DND-41 (cell line): ENCODE results near the gene GJB2.

Source experiments
- ATAC-seq: fragments of 200-7000 bp; cut with Tn5 transposase; 3 replicates; pipeline ENCODE4 v1.9.1; 2021; ENCODE audit warnings: low read depth; ENCODE audit not compliant: insufficient read depth
- DNase-seq: peaks from one replicate; pipeline ENCODE4 v3.0.0-alpha.2; 2020
- H2AFZ ChIP-seq: 2 replicates; pipeline ENCODE4 v1.6.0; 2012; ENCODE audit warnings: low read depth, low read length
- H3K27ac ChIP-seq: 2 replicates; pipeline ENCODE4 v1.5.1; 2012; ENCODE audit warnings: low read length, inconsistent platforms
- H3K27me3 ChIP-seq: fragments of 200-600 bp; sonication (generic); 2 replicates; pipeline ENCODE4 v1.6.0; 2012; ENCODE audit warnings: low read length, mild to moderate bottlenecking, inconsistent platforms; ENCODE audit not compliant: insufficient read depth, poor library complexity
- H3K36me3 ChIP-seq: 2 replicates; pipeline ENCODE4 v1.5.1; 2012; ENCODE audit warnings: low read length, inconsistent platforms; ENCODE audit not compliant: insufficient read depth
- H3K4me1 ChIP-seq: 2 replicates; pipeline ENCODE4 v1.5.1; 2012; ENCODE audit warnings: mild to moderate bottlenecking, low read length; ENCODE audit not compliant: insufficient read depth
- H3K4me2 ChIP-seq: 2 replicates; pipeline ENCODE4 v1.6.0; 2012; ENCODE audit warnings: mild to moderate bottlenecking, moderate library complexity, low read length, inconsistent platforms; ENCODE audit not compliant: insufficient read depth
- H3K4me3 ChIP-seq, 2 experiments: fragments of 200-600 bp in 1 of 2; shearing (Covaris generic) in 1 of 2; 2 replicates each; pipeline ENCODE4 v1.5.1; 2012 to 2016; ENCODE audit warnings: inconsistent platforms in 2 of 2, low read length in 2 of 2, mild to moderate bottlenecking in 2 of 2, low read depth in 1 of 2, moderate library complexity in 1 of 2
- H3K79me2 ChIP-seq: 2 replicates; pipeline ENCODE4 v1.6.0; 2012; ENCODE audit warnings: low read length, inconsistent platforms; ENCODE audit not compliant: insufficient read depth
- H3K9ac ChIP-seq: 2 replicates; pipeline ENCODE4 v1.6.0; 2012; ENCODE audit warnings: low read depth, mild to moderate bottlenecking, inconsistent platforms, low read length, moderate library complexity
- H3K9me3 ChIP-seq: 2 replicates; pipeline ENCODE4 v1.5.1; 2012; ENCODE audit warnings: low read length, moderate library complexity, mild to moderate bottlenecking, inconsistent platforms; ENCODE audit not compliant: insufficient read depth, severe bottlenecking
- H4K20me1 ChIP-seq: 2 replicates; pipeline ENCODE4 v1.6.0; 2012; ENCODE audit warnings: low read length; ENCODE audit not compliant: insufficient read depth
- EZH2 ChIP-seq: IDR thresholded peaks from 3 replicates; pipeline ENCODE4 v1.6.1; 2012; ENCODE audit warnings: borderline replicate concordance, low read depth, mild to moderate bottlenecking, moderate library complexity, low read length, inconsistent platforms; ENCODE audit not compliant: severe bottlenecking
- TF ChIP-seq, protein P1 (sequence below): IDR thresholded peaks from 2 replicates; pipeline ENCODE4 v1.5.1; 2012; ENCODE audit warnings: borderline replicate concordance, low read length, moderate library complexity, mild to moderate bottlenecking; ENCODE audit not compliant: poor library complexity, severe bottlenecking; ENCODE audit errors: extremely low read depth

GJB2 gene

DNA sequence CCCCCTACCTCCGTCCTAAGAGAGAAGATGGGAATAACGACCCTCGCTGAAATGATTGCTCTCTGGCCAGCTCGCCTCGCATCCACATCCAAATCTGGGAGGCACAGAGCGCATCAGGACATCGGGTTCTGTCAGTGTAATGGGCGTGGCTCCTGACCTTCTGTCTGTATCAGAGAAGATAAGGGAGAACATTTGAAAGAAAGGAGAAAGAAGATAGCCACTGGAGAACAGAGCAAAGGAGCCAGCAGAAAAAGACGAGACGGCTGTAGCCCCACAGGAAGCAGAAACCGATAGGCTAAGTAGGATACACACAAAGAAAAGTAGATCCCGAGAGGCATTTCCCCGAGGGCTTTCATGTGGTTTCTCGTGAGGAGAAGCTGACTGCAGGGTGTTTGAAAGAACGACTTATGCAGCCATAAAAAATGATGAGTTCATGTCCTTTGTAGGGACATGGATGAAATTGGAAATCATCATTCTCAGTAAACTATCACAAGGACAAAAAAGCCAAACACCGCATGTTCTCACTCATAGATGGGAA lies 14.0 kb upstream of the GJB2 start:
- no peak overlapping the region for H3K4me2 ChIP-seq
- H3K4me1 ChIP-seq = 0 out of 2 replicates have a peak, but pooled peaks cover 2% of the 10 kb centered on the region
- TF ChIP-seq, protein P1, sequence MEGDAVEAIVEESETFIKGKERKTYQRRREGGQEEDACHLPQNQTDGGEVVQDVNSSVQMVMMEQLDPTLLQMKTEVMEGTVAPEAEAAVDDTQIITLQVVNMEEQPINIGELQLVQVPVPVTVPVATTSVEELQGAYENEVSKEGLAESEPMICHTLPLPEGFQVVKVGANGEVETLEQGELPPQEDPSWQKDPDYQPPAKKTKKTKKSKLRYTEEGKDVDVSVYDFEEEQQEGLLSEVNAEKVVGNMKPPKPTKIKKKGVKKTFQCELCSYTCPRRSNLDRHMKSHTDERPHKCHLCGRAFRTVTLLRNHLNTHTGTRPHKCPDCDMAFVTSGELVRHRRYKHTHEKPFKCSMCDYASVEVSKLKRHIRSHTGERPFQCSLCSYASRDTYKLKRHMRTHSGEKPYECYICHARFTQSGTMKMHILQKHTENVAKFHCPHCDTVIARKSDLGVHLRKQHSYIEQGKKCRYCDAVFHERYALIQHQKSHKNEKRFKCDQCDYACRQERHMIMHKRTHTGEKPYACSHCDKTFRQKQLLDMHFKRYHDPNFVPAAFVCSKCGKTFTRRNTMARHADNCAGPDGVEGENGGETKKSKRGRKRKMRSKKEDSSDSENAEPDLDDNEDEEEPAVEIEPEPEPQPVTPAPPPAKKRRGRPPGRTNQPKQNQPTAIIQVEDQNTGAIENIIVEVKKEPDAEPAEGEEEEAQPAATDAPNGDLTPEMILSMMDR = no peak
- no peak for TF ChIP-seq EZH2
- H4K20me1 ChIP-seq = no peaks in the 10 kb centered on the region
- H3K9me3 ChIP-seq = no peaks in the 10 kb centered on the region
- no peak overlapping the region for H3K9ac ChIP-seq
- H3K27me3 ChIP-seq = no peaks in the 10 kb centered on the region
- H3K4me3 ChIP-seq = no peak overlapping the region
- H3K79me2 ChIP-seq = no peaks in the 10 kb centered on the region
- H2AFZ ChIP-seq = no peak overlapping the region
- H3K27ac ChIP-seq = no peak overlapping the region
- ATAC-seq (peak; percentile 82), DNase-seq (peak; percentile 46)
- H3K36me3 ChIP-seq = no peaks in the 10 kb centered on the region

DNA sequence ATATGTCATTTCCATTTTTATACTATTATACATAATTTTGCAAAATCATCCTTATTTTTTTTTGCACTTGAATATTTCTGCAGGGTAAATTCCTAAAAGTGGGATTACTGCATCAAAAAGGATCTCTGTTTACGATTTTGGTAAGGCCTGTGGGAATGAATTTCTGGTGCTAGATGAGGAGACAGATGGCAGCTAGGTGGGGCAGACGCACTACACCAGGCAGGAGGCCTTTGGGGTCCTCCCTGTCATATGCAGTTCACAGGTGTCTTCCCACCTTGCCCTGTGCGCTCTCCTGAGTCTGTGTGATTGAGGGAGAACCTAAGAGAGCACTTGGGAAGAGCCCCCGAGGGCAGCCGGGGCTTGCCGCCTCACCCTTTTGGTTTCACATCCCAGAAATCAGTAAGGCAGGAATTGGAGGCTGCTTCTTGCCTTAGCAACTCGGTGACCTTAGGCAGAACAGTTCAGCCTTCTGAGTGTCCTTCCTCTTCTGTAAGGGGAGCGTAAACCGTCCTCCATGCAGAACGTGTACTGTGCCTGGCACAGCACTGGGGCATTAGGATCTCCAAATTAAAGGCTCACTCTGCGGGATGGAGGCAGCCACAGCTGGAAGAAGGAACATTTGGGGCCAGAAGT lies 13.4 kb upstream of the GJB2 start:
- no peak for TF ChIP-seq EZH2
- TF ChIP-seq, protein P1 = no peak
- no peaks in the 10 kb centered on the region for H4K20me1 ChIP-seq
- no peak overlapping the region for H2AFZ ChIP-seq
- 0 out of 2 replicates have a peak, but pooled peaks cover 2% of the 10 kb centered on the region for H3K4me1 ChIP-seq
- H3K79me2 ChIP-seq = no peaks in the 10 kb centered on the region
- H3K4me3 ChIP-seq = no peak overlapping the region
- H3K9me3 ChIP-seq = no peaks in the 10 kb centered on the region
- H3K27ac ChIP-seq = no peak overlapping the region
- no peaks in the 10 kb centered on the region for H3K36me3 ChIP-seq
- DNase-seq (no peak), ATAC-seq (no peak)
- H3K27me3 ChIP-seq = no peaks in the 10 kb centered on the region
- no peak overlapping the region for H3K9ac ChIP-seq
- H3K4me2 ChIP-seq = no peak overlapping the region

- no peak for ATAC-seq
- no peak for DNase-seq
- H3K9ac ChIP-seq = no peak overlapping the region
- peaks cover 3% of the 10 kb centered on the region; the same call in 1 of the 2 replicates for H3K4me1 ChIP-seq
- TF ChIP-seq EZH2 = no peak
- TF ChIP-seq, protein P1 = no peak
- H3K79me2 ChIP-seq = no peaks in the 10 kb centered on the region
- H3K4me3 ChIP-seq = no peak overlapping the region
- no peak overlapping the region for H3K4me2 ChIP-seq
- no peak overlapping the region for H2AFZ ChIP-seq
- H3K36me3 ChIP-seq = no peaks in the 10 kb centered on the region
- no peaks in the 10 kb centered on the region for H4K20me1 ChIP-seq
- H3K9me3 ChIP-seq = no peaks in the 10 kb centered on the region
- peaks cover 21% of the 10 kb centered on the region for H3K27me3 ChIP-seq
- no peak overlapping the region for H3K27ac ChIP-seq
Measured at GRCh38 chr13:20198781-20199180, 6.0 kb upstream of the GJB2 start.
